Posterior cingulate gyrus (tissue), 11 donors: Measurements from ENCODE around the gene DLG2.
"Not testable (repeated sequence)": the region's sequence is repeated elsewhere in the genome, so short reads cannot be mapped to it uniquely, and the experiment has no call there.

Experiments
- DNase-seq, 10 donors: peaks; one replicate each; pipeline versions ENCODE4 v3.0.0 to v3.0.0-alpha.2; 2020 to 2021; ENCODE audit warnings: mixed read lengths in 3 of 10
- intact Hi-C: fragments of 100-400 bp; cut with DNase I; formaldehyde crosslinking; loops from one replicate; pipeline ENCODE4 v1.15.1; 2023

The DLG2 gene

GRCh38 chr11:85266646-85267045 lies 360.5 kb downstream of the DLG2 start:
- intact Hi-C loops = no loop called here
- no peak for DNase-seq

DNA sequence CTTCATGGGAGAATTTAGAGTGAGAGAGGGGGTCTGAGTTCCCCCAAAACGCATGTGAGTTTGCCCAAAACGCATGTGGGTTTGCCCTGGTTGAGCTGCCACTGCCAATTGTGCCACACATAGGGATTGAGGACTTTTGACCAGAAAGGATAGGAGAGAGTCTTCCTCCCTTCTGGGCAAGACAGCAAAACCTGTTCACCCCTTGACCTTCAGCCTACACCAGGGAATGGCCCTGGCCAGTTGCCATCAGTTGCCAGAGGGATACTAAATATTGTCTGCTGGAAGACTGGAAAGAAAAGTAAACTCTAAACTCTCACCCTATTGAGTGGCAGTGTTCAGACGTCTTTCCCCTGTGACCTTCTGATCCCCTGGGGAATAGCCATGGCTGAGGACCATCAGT lies 363.8 kb downstream of the DLG2 start:
- DNase-seq = no peak
- intact Hi-C loops = no loop called here

- DNase-seq = no peak
- intact Hi-C loops = no loop called here
Observed at GRCh38 chr11:85257837-85258236, 369.3 kb downstream of the DLG2 start.

DNA sequence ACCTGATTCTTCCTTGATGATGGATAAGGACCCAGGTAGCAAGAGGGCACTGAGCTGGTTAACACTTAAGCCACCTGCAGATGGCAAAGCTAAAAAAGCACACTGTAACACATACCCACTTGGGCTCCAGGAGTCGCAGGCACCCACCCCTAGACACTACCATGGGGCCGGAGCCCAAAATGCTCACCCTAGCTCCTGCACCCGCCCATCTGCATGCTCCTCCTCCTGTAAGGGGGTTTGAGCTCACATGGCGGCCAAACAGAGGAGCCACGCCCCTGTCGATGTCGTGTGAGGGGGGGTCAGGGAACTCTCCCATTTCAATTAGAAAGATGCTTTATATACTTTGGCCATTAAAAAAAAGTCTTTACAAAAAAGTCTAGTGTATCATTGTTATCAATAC lies 370.7 kb downstream of the DLG2 start:
- intact Hi-C loops = no loop called here
- DNase-seq = peak in 1 of 10 donors; percentile 47

DNA sequence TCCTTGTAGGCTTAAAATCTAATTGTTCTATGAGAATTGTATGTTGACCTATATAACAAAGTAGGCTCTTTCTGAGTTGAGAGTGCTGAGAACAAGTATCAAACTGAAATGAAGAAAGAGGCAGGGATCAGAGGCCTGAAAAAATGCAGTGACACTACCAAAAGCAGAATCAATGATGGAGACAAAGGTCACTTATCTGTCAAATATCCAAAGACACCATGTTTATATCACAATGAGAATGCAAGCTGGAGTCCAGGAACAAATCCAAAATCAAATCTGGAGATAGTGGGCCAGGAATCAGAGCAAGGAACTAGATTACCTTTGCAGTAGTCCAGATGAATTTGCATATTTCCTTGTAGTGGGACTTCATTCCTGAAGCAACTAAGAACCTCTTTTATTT lies 377.7 kb downstream of the DLG2 start:
- DNase-seq = no peak
- intact Hi-C loops = no loop called here

GRCh38 chr11:85247797-85248196 lies 379.3 kb downstream of the DLG2 start:
- no peak for DNase-seq
- intact Hi-C loops = no loop called here

- no peak for DNase-seq
- intact Hi-C loops = no loop called here
Observed at GRCh38 chr11:85238906-85239305, 388.2 kb downstream of the DLG2 start.

DNA sequence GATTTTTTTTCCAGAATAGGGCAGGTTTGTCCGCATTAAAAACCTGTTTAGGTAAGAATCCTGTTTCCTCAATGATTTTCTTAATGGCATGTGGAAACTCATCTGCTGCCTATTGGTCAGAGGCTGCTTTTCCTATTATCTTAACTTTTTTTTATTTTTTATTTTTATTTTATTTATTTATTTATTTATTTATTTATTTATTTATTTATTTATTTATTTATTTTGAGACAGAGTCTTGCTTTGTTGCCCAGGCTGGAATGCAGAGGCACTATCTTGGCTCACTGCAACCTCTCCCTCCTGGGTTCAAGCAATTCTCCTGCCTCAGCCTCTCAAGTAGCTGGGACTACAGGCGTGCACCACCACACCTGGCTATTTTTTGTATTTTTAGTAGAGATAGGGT lies 389.1 kb downstream of the DLG2 start:
- intact Hi-C loops, DNase-seq: not testable (repeated sequence)

GRCh38 chr11:85236211-85236610 lies 390.9 kb downstream of the DLG2 start:
- intact Hi-C loops = no loop called here
- DNase-seq = no peak

DNA sequence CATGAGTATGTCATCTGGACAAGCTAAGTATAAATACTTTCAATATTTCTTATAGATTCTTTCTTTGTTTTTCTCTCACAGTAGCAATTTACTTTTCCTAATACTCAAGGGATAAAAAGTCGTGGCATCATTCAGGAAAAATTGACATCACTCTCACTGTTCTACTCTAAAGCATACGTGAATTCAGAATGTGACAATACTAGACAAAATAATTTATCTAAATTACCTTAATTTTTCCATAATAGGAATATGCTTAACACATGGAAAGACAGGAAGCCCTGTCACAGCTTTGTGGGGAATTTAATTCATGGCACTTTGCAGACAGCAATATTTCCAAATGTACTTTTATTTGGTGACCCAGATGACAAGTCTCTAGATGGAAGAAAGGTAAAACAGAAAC lies 394.6 kb downstream of the DLG2 start:
- no peak for DNase-seq

GRCh38 chr11:85231588-85231987 lies 395.6 kb downstream of the DLG2 start:
- DNase-seq = no peak
- intact Hi-C loops = no loop called here

More for the DNA sequence above, 394.6 kb downstream of the DLG2 start:
- intact Hi-C loops = no loop called here

GRCh38 chr11:85229723-85230122 lies 397.4 kb downstream of the DLG2 start:
- DNase-seq, intact Hi-C loops: not testable (repeated sequence)

GRCh38 chr11:85196968-85197367 lies 430.2 kb downstream of the DLG2 start:
- intact Hi-C loops = no loop called here

DNA sequence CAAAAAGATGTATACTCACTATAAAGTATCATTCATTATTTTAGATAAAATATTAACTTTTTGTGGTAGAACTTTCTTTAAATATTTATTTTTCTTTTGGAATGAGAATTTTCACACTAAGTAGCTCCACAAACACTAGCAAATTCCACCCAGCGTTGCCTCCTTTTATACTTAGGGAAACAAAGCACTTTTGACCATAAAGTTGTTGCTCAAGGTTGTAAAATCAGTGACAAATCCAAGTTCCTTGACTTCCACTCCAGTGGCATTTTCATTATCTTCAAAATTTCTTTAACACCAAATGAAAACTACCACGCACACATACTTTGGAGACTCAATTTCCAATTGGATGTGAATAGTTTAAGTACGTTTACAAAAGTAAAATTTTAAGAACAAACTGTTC lies 431.2 kb downstream of the DLG2 start:
- DNase-seq = no peak
- intact Hi-C loops = no loop called here

More at GRCh38 chr11:85196968-85197367, 430.2 kb downstream of the DLG2 start:
- no peak for DNase-seq

DNA sequence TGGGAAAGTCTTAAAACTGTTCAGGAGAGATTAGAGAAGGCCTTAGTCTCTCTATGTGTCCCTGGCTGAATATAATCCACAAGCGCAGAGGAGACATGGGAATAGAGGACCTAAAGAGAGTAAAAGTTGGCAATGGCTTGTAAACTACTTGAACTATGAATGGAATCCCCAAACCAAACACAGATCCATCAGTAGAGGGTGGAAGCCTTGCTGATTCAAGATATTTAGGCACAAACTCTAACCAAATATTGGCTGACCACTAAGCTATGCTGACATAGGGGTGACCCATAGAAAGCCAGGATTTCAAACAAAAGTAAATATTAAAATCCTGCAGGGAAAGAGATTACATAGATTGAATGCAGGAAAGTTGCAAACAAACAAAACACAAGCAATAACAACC lies 439.2 kb downstream of the DLG2 start:
- intact Hi-C loops = no loop called here
- no peak for DNase-seq

GRCh38 chr11:85184721-85185120 lies 442.4 kb downstream of the DLG2 start:
- DNase-seq = no peak
- intact Hi-C loops = no loop called here

GRCh38 chr11:85182441-85183387 lies 444.4 kb downstream of the DLG2 start:
- intact Hi-C loops = no loop called here
- peak in 1 of 10 donors; percentile 56 for DNase-seq

DNA sequence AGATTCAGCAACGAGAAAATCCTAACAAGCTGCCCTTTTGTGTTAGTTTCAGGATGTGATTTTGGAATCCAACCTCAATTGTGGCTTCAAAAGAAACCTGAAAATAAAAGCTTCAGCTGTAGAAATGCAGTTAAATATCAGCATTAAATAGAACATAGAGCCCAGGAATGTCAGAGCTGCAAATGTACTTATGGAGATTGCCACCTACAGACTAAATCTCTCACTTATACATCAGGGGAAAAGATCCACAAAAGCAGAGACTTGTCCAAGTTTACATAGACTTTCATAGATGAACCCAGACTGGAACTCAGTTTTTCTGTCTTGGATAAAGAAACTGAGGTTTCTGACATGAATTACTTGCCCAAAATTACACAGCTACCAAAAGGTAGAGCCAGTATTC lies 446.6 kb downstream of the DLG2 start:
- DNase-seq = no peak
- intact Hi-C loops = no loop called here

DNA sequence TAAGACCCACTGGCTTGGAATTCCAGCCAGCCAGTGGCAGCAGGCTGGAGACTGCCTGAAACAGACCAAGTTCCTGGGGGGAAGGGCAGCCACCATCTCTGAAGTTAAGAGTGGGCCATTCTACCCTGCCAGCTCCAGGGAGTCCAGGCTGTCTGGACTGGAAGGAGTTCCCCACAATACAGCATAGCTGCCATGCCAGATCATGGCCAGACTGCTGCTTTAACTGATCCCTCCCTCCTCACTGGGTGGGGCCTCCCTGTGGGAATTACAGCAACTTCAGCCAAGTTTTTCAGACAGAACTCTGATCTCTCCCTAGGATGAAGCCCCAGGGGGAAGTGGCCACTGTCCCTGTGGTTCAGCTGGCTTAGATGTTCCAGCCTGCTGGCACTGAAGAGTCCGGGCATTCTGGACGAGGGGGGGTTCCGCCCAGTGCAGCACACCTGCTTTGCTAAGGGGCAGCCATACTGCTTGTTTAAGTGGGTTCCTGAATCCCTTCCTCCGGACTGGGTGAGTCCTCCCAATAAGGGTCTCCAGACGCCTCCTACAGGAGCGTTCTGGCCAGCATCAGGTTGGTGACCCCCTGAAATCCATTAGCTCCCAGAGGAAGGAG lies 455.4 kb downstream of the DLG2 start:
- peak in 2 of 10 donors; percentile 41 to 51 for DNase-seq
- intact Hi-C loops = no loop called here

- intact Hi-C loops = no loop called here
- no peak for DNase-seq
Observed at GRCh38 chr11:85170184-85170583, 457.0 kb downstream of the DLG2 start.

DNA sequence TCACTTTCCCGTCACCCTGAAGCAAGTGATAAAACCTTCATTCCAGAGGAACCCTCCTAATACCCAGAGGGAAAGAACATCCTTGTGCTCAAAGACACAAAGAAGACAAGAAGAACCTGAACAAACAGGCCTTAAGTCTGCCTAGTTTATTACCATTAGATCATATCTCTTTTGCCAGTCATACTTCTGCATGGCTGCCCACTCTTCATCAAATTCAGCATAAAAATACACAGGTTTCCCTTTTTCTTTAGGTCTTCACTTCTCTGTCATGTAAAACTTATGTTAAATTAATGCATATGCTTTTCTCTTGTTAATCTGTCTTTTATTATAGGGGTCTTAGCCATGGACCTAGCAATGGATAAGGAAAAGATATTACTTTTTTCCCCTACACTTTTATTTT lies 459.7 kb downstream of the DLG2 start:
- DNase-seq = no peak
- intact Hi-C loops = no loop called here

DNA sequence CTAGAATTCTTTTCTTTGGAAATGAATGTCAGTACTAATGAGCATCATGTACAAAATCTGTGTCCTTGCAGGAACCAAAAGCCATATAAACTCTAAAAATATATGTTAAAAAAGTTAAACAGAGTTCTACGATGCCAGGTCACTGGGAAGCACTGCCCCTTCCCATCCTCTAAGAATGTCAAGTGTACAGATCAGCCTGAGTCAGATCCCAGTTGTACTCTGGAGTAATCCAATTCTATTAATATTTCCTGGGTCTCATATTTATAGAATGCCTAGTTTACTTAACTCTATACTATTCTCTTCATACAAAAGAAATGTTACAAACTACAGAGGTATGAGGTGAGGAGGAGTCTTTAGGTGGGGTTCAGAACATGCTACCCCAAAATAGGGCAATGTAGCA lies 460.1 kb downstream of the DLG2 start:
- no peak for DNase-seq
- intact Hi-C loops = no loop called here
